Measurements from ENCODE around the gene ZNF530.

DNA sequence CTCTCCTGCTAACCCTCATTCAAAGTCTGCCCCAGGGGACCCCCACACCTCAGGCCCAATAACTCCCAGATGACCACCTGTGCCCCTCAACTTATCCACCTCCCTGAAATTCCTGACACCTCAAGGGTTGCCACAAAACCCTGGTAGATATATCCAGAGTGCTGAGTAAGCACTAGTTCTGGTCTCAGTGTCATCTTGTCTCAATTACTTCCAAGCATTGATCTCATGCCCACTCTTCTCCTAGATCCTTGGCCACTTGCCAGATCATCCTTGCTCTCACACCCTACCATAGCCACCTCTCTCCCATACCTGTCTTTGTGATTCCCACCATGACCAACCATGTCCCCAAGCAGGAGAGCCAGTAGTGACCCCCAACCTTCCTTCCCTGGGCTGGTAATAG lies 23.0 kb upstream of the ZNF530 start:
- TF ChIP-seq, protein P1, sequence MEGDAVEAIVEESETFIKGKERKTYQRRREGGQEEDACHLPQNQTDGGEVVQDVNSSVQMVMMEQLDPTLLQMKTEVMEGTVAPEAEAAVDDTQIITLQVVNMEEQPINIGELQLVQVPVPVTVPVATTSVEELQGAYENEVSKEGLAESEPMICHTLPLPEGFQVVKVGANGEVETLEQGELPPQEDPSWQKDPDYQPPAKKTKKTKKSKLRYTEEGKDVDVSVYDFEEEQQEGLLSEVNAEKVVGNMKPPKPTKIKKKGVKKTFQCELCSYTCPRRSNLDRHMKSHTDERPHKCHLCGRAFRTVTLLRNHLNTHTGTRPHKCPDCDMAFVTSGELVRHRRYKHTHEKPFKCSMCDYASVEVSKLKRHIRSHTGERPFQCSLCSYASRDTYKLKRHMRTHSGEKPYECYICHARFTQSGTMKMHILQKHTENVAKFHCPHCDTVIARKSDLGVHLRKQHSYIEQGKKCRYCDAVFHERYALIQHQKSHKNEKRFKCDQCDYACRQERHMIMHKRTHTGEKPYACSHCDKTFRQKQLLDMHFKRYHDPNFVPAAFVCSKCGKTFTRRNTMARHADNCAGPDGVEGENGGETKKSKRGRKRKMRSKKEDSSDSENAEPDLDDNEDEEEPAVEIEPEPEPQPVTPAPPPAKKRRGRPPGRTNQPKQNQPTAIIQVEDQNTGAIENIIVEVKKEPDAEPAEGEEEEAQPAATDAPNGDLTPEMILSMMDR (conservative IDR thresholded peaks at IDR 0.05; ENCODE audit: low read depth, low read length) = no peak
- no peak for TF ChIP-seq EZH2 (IDR thresholded peaks at IDR 0.05; ENCODE audit: borderline replicate concordance, low read depth, low read length, poor library complexity, severe bottlenecking)
